Effector CD4-positive, alpha-beta T cell (primary cell): ENCODE results near the gene PIP5K1B.

ENCODE experiments used
- DNase-seq: peaks from one replicate; pipeline ENCODE4 v3.0.0-alpha.2; 2020

Gene PIP5K1B

GRCh38 chr9:68999393-69000105, 294.5 kb downstream of the PIP5K1B start:
- peak; percentile 58 for DNase-seq

- DNase-seq: no peak
These were observed 296.9 kb downstream of the PIP5K1B start for GRCh38 chr9:69001921-69002320.

GRCh38 chr9:69003051-69003450, 298.0 kb downstream of the PIP5K1B start:
- DNase-seq: no peak

DNA sequence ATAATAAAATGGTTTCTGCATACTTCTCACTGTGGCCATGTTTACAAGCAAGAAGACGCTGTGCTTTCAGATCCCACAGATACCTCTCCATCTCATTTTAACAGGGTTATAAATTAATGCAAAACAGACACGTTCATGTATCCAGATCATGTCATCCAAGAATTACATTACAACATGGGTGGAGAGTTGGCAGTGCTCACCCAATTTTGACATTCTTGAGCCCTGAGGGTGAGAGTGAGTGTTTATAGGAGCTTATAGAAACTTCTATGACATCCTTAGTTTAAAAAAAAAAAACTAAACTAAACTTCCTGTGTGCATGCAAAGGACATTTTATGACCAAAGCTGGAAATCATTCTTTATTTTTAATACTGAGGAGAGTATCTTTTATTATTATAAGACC, 299.8 kb downstream of the PIP5K1B start:
- no peak for DNase-seq

- no peak for DNase-seq
These were observed 304.7 kb downstream of the PIP5K1B start for GRCh38 chr9:69009708-69010107.

DNA sequence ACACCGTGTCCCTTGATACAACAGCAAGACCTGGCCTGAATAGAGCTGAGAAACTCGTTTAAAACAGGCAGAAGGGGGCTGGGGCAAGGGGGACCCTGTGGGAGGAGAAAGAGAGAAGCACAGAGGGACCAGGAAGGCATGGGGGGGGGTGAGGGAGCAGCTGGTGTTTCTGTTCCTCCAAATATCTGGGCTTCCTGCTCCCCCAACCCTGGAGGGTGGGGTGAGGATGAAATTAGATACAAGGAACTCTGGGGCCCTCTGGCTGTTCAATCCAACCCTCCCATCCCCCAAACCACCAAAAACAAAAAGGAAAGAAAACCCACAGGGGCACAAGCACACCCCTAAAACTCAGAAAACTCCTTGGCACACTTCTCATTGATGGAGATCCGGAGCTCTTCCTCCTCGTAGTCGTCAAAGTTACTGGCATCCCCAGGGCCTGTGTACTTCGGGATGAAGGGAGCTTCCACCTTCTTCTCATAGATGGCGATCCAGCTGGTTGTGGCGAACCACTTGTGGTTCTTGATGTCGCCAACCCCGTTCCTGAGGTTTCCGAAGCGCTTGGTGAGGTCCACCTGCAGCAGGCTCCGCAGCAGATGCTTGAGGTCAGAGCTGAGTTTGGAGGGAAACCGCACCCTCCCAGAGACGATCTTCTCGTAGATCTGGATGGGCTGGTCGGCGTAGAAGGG, 307.8 kb downstream of the PIP5K1B start:
- DNase-seq: no peak

DNA sequence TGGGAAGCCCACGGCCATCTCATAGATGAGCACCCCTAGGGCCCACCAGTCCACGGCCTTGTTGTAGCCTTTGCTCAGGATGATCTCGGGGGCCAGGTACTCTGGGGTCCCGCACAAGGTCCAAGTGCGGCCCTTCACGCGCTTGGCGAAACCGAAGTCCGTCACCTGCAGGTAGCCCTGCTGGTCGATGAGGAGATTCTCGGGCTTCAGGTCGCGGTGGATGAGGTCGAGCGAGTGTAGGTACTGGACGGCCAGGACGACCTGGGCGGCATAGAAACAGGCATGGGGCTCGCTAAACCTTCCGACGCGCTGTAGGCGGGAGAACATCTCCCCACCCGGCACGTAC, 308.3 kb downstream of the PIP5K1B start:
- DNase-seq: no peak

DNA sequence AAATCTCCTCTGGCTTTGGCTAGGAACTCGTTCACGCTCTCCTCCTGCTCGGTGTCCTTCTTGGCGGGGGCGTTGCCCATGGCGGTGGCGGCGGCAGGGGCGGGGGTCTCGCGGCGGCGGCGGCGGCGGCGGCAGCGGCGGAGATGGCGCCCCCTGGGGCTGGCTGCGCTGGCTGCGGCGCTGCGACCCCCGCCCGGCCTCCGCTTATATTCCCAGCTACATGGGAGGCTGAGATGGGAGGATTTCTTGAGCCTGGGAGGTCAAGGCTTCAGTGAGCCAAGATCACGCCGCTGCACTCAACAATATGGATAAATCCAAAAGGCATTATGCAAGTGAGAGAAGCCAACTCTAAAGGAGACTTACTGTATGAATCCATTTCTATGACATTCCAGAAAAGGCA, 309.0 kb downstream of the PIP5K1B start, which contains the start of gene PRKACG:
Gene PRKACG (minus strand): TSS at position 101 of the 400 bp plus-strand sequence. CDS start 21 bp downstream, at position 80.
- no peak for DNase-seq

GRCh38 chr9:69016191-69017096, 311.4 kb downstream of the PIP5K1B start:
- DNase-seq: no peak

DNA sequence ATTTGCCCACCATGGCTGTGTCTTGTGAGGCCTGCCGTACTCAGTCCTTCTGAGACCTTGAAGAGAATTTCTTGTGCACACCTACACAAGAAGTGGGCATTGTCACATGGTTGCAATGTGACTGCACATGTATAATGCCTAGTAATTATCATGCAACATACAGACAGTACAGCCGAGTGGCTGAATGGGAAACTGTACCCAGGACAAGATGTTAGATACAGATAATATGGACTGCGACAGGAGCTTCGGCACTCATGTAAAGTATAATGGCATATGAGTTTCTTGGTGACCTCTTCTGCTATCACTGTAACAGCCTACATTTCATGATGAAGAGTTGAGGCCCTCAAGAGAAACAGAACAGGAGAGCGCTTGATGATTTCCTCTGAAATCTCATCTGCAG, 313.7 kb downstream of the PIP5K1B start:
- DNase-seq: no peak

GRCh38 chr9:69019808-69020207, 314.8 kb downstream of the PIP5K1B start:
- no peak for DNase-seq

DNA sequence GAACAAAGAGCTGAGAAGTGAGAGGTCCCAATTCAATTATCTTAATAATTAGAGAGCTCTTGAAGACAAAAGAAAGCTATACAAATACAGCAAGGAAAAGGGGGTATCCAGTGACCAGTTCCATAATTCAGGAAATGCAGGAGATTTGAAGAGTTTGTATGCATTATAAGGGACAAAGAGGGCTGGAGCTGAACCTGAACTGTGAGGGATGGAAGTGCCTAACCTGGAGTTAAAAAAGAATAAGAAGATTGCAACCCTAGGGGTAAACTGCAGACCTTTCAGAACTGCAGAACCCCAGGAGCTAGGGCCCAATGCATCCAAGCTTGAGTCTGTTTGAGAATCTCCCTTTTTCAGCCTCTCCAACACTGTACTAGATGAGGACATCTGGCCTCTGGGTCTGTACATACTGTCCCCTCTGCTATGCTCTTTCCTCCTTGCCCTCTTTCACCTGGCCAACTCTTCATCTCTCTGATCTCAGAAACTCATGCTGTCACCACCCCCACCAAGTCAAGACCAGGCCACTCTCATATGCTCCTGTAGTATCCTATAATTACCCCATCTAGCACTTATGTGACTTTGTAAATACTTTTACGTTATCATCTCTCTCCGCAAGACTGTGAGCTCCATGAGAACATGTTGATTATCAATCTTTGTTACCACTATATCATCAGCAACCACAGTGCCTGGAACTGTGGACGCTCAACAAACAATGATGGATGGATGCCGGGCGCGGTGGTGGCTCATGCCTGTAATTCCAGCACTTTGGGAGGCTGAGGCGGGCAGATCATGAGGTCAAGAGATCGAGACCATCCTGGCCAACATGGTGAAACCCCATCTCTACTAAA, 315.5 kb downstream of the PIP5K1B start:
- no peak for DNase-seq

DNA sequence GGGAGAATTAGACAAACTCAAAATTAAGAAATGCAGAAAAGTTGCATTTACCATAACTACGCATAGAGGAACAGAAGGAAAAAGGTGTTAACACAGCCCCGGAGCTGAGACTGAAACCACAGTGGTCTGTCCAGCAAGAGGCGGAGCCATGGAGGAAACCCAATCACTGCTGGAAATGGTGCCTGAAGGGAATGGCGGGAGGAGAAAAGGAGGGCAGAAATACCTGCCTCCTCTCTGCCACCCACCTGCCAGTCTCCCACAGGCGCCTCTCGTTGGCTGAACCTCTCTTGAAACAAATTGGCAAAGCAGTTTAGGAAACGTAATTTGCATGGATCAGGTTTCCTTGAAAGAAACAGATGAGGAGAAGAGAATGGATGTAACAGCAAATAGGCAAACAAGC, 318.6 kb downstream of the PIP5K1B start:
- DNase-seq: no peak

GRCh38 chr9:69027355-69028097, 322.5 kb downstream of the PIP5K1B start:
- peak; percentile 11 for DNase-seq

- DNase-seq: no peak
These were observed 323.7 kb downstream of the PIP5K1B start for GRCh38 chr9:69028754-69029153.

DNA sequence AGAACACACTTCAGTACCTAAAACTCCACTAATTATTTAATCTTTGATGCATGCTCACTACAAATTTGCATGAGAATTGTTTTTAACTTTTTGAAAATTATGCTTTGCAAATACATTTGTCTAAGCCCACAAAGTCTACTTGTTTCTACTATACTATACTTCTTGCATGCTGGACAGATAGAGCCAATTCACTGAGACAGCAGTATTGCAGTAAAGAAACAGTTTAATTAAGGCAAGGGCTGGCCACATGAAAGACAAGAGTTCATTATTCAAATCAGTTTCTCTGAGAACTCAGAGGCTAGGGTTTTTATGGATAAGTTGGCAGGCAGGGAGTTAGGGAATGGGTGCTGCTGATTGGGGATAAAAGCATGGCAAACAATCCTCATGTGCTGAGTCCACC, 324.5 kb downstream of the PIP5K1B start:
- no peak for DNase-seq

GRCh38 chr9:69030851-69031645, 326.0 kb downstream of the PIP5K1B start:
- DNase-seq: no peak

DNA sequence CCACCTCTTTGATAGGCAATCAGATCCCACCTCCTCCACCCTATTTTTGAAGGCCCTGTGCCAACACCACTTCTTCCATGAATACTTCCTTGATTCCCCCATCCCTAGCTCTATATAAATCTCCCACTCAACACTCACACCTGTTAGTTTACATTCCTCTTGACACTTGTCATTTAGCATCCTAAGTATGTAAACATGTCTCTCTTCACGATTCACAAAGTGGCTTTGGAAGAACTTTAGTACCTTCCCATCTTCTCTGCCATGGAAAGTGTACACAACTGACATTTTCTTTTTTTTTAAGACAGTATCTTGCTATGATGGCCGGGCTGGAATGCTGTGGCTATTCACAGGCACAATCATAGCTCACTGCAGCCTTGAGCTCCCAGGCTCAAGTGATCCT, 329.0 kb downstream of the PIP5K1B start:
- no peak for DNase-seq

GRCh38 chr9:69035438-69036308, 330.6 kb downstream of the PIP5K1B start, which contains the start of gene FXN:
TSS of gene FXN (plus strand) at chr9:69035752. CDS start at chr9:69035783, 31 bp downstream.
- peak; percentile 68 for DNase-seq

- no peak for DNase-seq
These were observed 331.3 kb downstream of the PIP5K1B start for GRCh38 chr9:69036309-69036708.
